ENCODE results near the gene MTUS2.

MTUS2 gene

DNA sequence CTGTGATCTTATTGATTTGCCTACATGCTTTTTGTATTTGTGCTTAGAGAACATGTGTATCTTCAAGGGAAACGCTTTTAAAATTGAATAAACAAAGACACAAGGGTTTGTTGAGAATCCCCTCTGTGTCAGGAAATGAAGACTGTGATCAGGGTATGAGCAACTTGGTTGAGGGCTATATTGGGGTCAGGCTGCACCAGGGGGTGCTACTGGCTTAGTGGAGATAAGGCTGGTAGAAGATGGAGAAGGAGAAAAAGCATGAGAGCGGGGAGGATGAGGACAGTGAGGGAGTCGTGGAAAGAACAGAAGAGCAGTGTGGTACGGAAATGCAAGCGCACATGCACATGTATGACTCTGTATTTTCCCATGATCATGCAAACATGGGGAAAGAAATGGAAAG lies 201.6 kb downstream of the MTUS2 start:
- TF ChIP-seq, protein P1, sequence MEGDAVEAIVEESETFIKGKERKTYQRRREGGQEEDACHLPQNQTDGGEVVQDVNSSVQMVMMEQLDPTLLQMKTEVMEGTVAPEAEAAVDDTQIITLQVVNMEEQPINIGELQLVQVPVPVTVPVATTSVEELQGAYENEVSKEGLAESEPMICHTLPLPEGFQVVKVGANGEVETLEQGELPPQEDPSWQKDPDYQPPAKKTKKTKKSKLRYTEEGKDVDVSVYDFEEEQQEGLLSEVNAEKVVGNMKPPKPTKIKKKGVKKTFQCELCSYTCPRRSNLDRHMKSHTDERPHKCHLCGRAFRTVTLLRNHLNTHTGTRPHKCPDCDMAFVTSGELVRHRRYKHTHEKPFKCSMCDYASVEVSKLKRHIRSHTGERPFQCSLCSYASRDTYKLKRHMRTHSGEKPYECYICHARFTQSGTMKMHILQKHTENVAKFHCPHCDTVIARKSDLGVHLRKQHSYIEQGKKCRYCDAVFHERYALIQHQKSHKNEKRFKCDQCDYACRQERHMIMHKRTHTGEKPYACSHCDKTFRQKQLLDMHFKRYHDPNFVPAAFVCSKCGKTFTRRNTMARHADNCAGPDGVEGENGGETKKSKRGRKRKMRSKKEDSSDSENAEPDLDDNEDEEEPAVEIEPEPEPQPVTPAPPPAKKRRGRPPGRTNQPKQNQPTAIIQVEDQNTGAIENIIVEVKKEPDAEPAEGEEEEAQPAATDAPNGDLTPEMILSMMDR (IDR thresholded peaks at IDR 0.05; ENCODE audit: low read depth, low read length, missing control alignments) = no peak
- H3K4me3 ChIP-seq (replicated peaks; ENCODE audit: low read depth, low read length) = no peak overlapping the region
- DNase-seq (ENCODE audit: extremely low read depth, low read depth) = no peak

DNA sequence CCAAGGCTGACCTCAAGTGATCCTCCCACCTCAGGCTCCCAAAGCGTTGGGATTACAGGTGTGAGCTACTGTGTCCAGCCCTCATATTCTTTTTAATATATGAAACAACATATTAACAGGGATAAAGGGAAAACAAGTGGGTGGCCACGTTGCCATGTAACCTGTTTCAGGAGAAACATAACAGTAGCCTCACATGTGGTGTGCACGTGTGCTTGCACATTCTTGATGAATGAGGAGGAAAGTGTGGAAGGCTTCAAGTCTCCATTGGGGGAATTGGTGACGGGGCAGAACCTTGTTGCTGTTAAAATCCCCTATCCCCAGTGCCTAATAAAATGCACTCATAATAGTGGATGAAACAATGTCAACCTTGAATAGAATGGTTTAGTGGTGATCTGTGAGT lies 202.3 kb downstream of the MTUS2 start:
- no peak for DNase-seq (ENCODE audit: extremely low read depth, low read depth)
- H3K4me3 ChIP-seq (replicated peaks; ENCODE audit: low read depth, low read length) = no peak overlapping the region
- TF ChIP-seq, protein P1 (IDR thresholded peaks at IDR 0.05; ENCODE audit: low read depth, low read length, missing control alignments) = no peak

DNA sequence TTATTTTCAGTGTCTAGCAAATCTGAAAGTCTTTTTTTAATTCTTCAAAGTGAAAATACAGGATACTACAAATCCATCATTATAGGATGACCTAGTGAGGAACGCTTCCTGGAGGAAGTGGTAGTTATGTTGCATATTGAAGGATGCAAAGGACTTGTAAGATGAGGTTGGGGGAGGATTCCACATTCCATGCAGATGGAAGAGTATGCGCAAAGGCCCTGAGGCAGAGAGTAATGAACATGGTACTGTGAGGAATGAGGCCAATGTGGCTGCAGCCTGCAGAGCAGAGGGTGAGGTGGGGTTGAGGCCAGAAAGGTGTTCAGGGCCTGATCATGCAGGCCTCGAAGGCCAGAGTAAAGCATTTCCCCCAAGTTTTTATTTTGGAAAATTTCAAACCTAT lies 202.8 kb downstream of the MTUS2 start:
- DNase-seq (ENCODE audit: extremely low read depth, low read depth) = no peak

DNA sequence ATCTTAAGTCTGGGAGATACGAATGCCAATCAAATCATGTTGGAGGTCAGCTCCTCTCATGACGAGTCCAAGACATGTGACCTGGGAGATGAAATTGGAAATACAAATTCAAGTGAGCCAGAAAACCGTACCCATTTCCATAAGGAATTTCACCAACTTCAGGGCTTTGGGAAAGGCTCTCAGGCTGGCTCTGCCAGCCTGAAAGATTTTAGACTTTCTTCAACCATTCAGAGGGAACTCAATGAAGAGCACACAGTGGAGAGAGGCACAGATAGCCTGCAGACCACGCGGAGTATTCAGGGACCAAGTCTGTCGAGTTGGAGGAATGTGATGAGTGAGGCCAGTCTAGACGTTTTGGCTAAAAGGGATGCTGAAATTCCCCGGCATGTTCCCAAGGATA lies 204.6 kb downstream of the MTUS2 start:
- TF ChIP-seq, protein P1 (IDR thresholded peaks at IDR 0.05; ENCODE audit: low read depth, low read length, missing control alignments) = no peak
- no peak overlapping the region for H3K4me3 ChIP-seq (replicated peaks; ENCODE audit: low read depth, low read length)

More for the DNA sequence above, 202.8 kb downstream of the MTUS2 start:
- no peak overlapping the region for H3K4me3 ChIP-seq (replicated peaks; ENCODE audit: low read depth, low read length)
- TF ChIP-seq, protein P1 (IDR thresholded peaks at IDR 0.05; ENCODE audit: low read depth, low read length, missing control alignments) = no peak

DNA sequence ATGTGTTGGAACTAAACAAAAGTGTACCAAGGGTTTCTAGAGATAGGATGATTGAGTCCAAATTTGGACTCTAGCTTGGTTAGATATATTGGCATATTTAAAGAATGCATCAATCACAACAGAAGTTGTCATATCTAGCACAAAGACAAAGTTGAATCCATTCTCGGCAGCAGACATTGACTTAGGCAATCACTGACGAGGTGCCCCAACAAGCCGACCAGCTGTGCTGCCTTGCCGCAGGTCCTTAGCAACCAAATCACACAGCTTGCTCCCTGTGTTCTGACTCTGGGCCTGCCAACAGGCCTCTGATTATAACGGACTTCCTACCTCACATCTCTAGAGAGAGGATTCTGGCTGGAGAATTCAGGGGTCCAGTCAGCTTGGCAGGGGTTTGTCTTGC lies 208.7 kb downstream of the MTUS2 start:
- no peak overlapping the region for H3K4me3 ChIP-seq (replicated peaks; ENCODE audit: low read depth, low read length)
- no peak for DNase-seq (ENCODE audit: extremely low read depth, low read depth)
- TF ChIP-seq, protein P1 (IDR thresholded peaks at IDR 0.05; ENCODE audit: low read depth, low read length, missing control alignments) = no peak

More for the DNA sequence above, 204.6 kb downstream of the MTUS2 start:
- DNase-seq (ENCODE audit: extremely low read depth, low read depth) = no peak

DNA sequence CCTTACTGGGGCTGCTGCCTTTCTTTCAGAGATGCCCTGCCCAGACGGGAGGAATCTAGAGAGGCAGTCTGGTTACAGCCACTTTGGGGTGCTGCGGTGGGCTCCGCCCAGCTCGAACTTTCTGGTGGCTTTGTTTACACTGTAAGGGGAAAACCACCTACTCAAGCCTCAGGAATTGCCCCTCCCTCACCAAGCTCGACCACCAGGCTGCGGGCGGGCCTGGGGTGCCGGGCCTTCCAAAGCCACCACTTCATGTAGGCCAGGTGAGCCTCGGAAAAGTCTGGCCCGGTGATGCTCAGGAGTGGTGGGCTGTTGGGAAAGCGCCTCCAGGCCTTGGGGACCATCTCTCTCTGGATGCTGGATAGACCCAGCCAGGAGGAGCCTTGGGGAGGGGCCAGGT lies 218.6 kb downstream of the MTUS2 start:
- H3K4me3 ChIP-seq (replicated peaks; ENCODE audit: low read depth, low read length) = no peak overlapping the region
- DNase-seq (ENCODE audit: extremely low read depth, low read depth) = no peak
- TF ChIP-seq, protein P1 (IDR thresholded peaks at IDR 0.05; ENCODE audit: low read depth, low read length, missing control alignments) = no peak

DNA sequence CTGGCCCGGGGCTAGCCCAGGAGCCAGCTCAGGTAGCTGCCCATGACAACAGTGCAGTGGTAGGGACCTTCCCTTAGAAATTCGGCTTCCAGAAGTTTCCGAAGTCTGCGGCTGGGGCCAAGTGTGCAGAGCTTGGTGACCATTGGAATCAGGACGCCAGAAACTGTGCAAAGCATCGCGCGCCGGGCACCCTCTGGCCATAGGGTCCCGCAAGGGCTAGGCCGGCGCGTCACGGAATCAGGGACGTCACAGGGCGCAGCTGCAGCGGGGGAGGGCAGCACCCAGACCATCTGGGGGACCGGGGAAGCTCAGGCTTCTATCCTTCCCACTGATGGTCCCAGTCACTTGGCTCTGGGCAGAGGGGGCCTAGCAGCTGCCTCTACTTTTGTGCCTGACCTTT lies 219.1 kb downstream of the MTUS2 start:
- DNase-seq (ENCODE audit: extremely low read depth, low read depth) = no peak
- TF ChIP-seq, protein P1 (IDR thresholded peaks at IDR 0.05; ENCODE audit: low read depth, low read length, missing control alignments) = no peak

More for the DNA sequence above, 219.1 kb downstream of the MTUS2 start:
- H3K4me3 ChIP-seq (replicated peaks; ENCODE audit: low read depth, low read length) = no peak overlapping the region

Measured in HFF-Myc (cell line).